ENCODE measurements around the gene FOXM1.
"Not testable (repeated sequence)": the region's sequence is repeated elsewhere in the genome, so short reads cannot be mapped to it uniquely, and the experiment has no call there.

Gene FOXM1

DNA sequence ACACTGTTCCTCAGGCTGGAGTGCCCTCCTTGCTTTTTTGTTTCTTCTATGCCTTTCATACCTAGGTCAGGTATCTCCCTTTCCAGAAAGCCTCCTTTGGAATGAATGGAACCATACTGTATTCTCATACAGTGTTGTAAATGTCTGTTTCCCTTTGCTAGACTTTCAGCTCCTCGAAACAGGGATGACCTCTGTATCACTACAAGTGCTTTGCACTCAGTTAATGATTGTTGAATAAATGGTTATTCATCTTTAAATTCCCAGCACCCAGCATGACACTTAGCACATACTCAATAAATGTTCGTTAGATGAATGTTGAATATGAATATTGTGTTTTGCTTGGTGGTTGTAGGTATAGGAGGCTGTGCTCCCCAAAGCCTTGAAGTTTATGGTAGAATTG is 7.8 kb upstream of the FOXM1 start:
- no peak for DNase-seq (ENCODE audit: low spot score)

DNA sequence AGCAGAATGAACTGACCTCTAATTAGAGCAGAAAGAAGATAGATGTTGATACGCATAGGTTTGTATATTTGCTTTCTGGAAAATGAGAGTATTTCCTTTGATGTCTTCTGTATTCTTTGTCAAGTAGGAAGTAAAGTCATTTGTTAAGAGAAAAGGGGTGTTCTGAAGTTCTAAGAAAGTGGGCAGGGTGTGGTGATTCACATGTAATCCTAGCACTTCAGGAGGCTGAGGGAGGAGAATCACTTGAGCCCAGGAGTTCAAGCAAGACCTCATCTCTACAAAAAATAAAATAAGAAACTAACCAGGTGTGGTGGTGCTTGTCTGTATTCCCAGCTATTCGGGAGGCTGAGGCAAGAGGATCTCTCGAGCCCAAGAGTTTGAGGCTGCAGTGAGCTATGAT is 2.9 kb upstream of the FOXM1 start:
- DNase-seq (ENCODE audit: low spot score) = no peak

GRCh38 chr12:2877953-2878732 is 1.2 kb upstream of the FOXM1 start:
- no peak for DNase-seq (ENCODE audit: low spot score)

GRCh38 chr12:2876431-2877046 is 435 bp downstream of the FOXM1 start:
- peak; percentile 55 for DNase-seq (ENCODE audit: low spot score)

DNA sequence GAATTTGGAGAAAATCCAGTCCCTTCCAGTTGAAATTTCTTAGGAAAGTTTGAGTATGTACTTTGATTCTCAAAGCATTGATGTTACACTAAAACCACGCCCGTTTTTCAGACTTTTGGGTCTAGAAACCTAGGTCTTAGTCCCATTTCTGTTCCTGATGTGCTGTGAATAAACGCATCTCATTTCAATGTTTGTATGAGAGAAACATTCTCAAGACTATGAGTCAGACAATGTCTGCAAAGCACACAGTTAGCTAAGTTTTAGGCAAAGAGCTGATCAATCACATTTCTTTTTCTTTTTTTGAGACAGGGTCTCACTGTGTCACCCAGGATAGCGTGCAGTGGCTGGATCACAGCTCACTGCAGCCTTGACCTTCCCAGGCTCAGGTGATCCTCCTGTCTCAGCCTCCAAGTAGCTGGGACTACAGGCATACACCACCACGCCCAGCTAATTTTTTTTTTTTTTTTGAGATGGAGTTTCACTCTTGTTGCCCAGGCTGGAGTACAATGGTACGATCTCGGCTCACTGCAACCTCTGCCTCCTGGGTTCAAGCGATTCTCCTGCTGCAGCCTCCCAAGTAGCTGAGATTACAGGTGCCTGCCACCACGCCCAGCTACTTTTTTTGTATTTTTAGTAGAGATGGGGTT is 7.9 kb downstream of the FOXM1 start:
- not testable (repeated sequence) for DNase-seq (ENCODE audit: low spot score)

DNA sequence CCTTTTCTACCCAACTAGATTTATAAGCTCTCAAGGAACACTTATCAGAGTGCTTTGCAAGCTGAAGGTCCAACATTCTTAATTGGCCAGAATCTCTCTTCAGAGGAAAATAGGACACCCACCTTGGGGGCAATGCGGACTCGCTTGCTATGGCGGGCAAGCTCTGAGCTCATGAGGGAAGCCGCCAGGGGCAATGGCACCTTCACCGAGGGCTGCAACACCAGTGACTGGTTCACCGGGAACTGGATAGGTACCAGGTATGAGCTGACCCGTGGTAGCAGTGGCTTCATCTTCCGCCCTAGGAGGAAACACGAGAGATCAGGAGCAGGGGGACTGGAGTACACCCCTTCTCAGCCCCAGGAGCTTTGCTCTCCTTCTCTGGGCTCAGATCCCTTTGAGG is 12.8 kb downstream of the FOXM1 start:
- DNase-seq (ENCODE audit: low spot score) = peak; percentile 17

DNA sequence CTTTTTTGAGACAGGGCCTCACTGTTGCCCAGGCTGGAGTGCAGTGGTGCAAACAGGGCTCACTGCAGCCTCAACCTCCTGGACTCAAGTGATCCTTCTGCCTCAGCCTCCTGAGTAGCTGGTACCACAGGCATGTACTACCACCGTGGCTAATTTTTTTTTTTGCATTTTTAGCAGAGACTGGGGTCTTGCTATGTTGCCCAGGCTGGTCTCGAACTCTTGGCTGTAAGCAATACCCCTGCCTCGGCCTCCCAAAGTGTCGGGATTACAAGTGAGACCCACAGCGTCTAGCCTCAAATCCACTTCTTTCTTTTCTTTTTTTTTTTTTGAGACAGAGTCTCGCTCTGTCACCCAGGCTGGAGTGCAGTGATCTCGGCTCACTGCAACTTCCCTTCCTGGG is 13.6 kb downstream of the FOXM1 start:
- DNase-seq (ENCODE audit: low spot score) = not testable (repeated sequence)

DNA sequence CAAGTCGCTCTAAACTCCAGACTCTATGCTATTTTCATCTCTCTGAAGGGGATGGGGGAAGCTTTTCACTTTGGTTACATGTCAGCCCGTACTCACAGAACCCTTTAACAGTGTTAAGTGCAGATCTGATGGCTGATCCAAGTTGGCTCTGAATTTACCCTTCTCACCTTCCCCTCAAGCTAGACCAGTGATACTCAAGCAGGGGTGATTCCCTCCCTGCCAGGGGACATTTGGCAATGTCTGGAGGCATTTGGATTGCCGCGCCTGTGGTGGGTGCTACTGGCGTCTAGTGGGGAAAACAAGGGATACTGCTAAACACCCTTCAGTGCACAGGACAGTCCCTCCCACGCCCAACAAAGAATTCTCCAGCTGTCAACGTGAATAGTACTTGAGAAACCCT is 14.1 kb downstream of the FOXM1 start:
- DNase-seq (ENCODE audit: low spot score) = no peak

GRCh38 chr12:2860170-2860569 is 16.8 kb downstream of the FOXM1 start:
- DNase-seq (ENCODE audit: low spot score) = no peak

GRCh38 chr12:2858944-2859421 is 18.0 kb downstream of the FOXM1 start:
- no peak for DNase-seq (ENCODE audit: low spot score)

- DNase-seq (ENCODE audit: low spot score) = no peak
These were observed 18.6 kb downstream of the FOXM1 start for GRCh38 chr12:2858334-2858733.

- peak; percentile 12 for DNase-seq (ENCODE audit: low spot score)
These were observed 19.4 kb downstream of the FOXM1 start for GRCh38 chr12:2857576-2857975.

DNA sequence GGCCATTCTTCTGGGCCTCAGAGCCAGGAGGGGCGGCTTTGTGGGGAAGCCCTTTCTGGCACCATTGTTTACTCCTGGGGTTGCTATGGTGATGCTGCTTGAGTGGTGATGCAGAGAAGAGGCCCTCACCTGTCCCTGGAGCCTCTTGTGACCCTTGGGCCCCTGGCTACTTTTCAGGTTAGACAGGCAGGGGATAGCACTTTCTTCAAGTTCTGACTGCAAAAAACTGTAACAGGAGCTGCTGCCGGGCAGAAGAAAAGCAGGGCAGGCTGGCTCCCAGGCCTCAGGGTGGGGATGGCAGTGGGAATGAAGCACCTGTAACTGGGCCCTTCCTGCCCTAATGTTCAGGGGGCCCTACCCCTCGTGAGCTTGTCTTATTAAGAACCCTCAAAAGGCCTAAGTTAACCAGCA is 19.9 kb downstream of the FOXM1 start, which contains the start of gene TEX52:
Gene TEX52 (minus strand): TSS at position 19 of the 411 bp plus-strand sequence. CDS start 13 bp downstream, at position 6.
- peak; percentile 30 for DNase-seq (ENCODE audit: low spot score)

- peak; percentile 39 for DNase-seq (ENCODE audit: low spot score)
These were observed 20.9 kb downstream of the FOXM1 start for GRCh38 chr12:2856051-2856450.

DNA sequence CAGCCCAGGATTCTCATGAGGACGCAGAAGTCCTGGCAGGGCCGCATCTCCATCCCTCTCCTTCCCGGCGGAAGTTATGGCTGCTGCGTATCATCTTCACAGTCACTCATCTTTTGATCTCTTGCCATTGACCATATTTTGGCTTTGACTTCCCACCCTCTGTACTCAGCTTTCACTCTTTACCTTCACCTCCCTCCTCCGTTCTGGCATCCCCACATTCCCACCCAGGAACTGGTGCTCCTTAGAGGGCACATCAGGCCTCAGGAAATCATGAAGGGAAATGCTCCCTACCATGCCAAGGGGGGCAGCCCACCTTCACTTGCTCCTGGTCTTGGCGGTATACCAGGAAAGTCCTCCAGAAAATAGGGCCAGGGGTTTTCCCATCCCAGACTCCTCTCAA is 21.4 kb downstream of the FOXM1 start:
- DNase-seq (ENCODE audit: low spot score) = peak; percentile 24

- DNase-seq (ENCODE audit: low spot score) = peak; percentile 33
These were observed 22.1 kb downstream of the FOXM1 start for GRCh38 chr12:2854669-2855453.

DNA sequence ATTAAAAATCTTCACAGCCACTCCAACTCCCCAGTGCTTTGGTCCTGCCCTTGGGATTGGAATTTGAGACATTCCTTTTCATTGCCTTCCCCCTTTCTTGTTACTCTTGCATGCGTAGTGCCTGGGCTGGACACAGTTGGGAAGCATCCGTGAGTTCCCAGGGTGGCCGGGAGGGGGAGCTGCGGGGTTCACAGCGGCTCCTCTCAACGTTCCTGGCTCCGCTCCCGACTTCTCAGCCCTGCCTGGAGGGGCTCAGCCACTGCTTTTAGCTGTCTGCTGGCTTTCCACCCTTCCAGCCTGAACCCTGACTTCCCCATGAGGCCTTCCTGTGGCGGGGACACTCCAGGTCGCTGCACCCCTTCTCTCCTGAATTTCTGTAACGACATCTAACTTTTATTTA is 23.3 kb downstream of the FOXM1 start:
- peak; percentile 95 for DNase-seq (ENCODE audit: low spot score)

GRCh38 chr12:2851931-2852330 is 25.0 kb downstream of the FOXM1 start:
- no peak for DNase-seq (ENCODE audit: low spot score)

DNA sequence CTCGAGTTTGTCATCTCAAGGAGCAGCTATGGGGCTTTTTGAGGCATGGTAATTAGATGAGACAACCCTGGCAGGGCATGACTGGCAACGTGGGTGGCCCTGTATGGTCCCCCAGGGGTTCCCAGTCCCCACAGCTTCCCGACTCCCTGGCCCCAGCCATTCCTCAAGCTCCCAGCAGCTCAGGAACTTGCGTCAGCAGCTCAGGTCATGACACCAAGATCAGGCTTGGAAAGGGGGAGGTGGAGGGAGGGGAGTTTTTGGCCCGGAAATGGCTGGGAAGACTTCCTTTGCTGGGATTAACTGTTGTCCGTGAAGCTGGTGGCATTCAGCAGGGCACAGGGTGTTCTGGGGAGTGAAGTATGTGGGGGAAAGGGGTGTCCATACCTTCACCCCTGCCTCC is 31.7 kb downstream of the FOXM1 start:
- no peak for DNase-seq (ENCODE audit: low spot score)

- no peak for DNase-seq (ENCODE audit: low spot score)
These were observed 32.2 kb downstream of the FOXM1 start for GRCh38 chr12:2844786-2845185.

GRCh38 chr12:2842948-2843347 is 34.0 kb downstream of the FOXM1 start:
- no peak for DNase-seq (ENCODE audit: low spot score)

DNA sequence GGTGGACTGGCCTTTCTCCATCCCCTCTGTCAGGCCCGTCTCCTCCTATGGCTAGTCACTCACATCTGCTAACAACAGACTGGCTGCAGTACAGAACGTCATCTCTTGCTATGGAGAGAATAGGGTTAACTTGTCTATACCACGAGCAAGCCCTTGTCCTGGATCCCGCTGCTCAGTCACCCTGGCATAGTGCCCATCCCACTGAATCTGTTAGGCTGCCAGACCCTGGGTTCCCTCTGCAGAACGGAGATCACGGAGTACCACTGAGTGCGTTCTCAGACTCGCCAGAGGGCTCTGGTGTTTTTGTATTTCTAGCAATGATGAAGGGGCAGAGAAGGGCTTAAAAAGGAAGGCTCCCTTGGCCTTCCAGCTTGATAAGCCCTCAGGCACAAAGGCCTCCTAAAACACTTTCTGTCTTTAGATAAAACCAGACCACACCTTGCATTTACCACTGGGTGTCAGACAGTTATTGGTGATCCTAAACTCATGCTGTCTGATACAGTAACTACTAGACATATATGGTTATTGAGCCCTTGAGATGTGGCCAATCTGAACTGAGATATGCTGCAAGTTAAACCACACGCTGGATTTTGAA is 35.8 kb downstream of the FOXM1 start:
- DNase-seq (ENCODE audit: low spot score) = no peak
